Fibroblast of peridontal ligament (primary cell): ENCODE data around the gene SHROOM3.

Experiments used
- DNase-seq: peaks from one replicate; pipeline ENCODE4 v3.0.0-alpha.2; 2010; ENCODE audit errors: extremely low read depth

Gene SHROOM3

DNA sequence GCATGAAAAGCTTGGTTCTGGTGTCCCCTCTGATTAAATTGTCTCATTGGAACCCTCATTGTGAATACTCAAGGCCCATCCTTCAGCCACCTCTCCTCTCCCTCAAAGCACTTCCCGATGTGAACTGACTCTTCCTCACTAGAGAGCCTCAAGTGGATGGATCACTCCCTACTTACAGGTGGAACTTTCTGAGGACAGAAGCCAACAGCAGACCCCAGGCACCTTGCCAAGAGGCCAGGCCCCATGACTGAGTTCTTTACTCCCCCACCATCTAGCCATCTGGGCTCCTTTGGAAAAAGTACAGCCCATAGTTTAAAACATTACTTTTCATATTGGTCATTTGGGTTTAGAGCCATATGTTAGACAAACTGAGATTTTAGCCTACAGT is 224.1 kb downstream of the SHROOM3 start:
- no peak for DNase-seq

DNA sequence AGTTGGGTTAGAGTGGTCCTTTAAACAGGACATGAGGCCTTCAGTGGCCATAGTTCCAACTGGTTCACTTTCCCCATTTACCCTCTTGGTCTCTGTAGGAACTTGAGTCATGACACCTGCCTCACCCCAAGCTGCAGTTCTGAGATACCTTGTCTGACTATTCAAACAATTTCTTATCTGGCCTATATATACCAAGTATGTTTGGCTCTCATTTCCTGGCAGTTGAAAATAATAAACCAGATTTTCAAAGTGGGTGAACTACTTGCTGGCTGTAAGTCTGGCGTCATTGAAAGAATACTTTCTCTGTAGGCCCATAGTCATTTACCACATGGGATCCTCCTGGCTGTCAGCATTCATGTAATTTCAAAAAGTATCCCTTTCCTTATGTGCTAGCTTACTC is 228.8 kb downstream of the SHROOM3 start:
- no peak for DNase-seq

DNA sequence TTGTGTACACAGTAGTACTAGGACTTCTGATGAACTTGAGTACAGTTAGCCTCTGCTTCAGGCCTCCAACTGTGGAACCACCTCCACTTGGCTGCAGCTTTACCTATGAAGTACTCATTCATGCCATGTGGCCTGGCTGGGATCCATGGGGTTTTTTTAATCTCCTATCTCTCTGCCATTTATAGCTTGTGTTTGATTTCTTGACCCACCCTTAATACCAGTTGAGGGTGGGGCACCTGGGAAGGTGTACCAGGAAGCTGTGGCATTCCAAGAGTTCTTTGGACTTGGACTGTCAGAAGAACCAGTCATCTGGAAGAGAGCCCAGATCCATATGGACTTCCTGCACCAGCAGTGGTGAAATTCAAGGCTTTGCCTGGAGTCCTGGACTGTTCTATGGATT is 230.1 kb downstream of the SHROOM3 start:
- DNase-seq, result no peak

DNA sequence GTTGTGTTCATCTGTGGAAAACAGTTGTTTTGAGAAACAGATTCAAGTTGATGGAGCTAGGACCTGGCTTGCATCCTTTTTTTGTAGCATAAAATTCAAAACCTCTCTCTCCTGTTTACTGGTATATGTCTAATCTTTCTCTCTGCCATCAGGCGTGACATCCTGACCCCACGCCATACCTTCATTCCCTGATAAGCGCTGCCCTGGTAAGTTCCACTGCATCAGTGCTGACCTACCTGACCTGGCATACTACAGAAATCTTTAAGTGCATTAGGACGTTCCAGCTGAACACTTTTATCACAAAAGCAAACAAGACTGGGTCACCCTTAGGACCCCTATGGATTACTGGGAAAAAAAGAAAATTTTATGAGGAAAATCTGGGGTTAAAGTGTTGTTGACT is 230.7 kb downstream of the SHROOM3 start:
- no peak for DNase-seq

DNA sequence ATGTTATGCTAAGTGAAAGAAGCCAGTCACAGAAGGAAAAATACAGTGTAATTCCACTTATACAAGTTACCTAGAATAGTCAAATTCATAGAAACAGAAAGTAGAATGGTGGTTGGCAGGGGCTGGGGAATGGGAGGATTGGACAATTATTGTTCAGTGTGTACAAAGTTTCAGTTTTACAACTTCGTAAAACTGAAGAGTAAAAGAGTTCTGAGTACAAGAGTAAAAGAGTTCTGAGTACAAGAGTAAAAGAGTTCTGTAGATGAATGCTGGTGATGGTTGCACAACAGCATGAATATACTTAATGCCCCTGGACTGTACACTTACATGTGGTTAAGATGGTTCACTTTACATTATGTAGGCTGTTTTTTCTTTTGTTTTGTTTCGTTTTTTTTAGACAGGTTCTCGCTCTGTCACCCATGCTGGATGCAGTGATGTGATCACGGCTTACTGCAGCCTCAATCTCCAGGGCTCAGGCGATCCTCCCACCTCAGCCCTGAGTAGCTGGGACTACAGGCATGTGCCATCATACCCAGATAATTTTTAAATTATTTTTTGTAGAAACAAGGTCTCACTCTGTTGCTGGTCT is 232.0 kb downstream of the SHROOM3 start:
- peak; percentile 36 for DNase-seq

DNA sequence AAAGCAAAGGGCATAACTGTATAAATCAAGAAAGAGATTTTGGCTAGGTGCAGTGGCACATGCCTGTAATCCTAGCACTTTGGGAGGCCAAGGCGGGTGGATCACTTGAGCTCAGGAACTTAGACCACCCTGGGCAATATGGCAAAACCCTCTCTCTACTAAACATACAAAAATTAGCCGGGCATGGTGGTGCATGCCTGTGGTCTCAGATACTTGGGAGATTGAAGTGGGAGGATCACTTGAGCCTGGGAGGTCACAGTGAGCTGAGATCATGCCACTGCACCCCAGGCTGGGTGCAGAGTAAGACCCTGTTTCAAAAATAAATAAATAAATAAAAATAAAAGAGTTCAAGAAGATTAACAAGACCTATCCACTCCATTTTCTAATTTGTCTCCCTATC is 235.6 kb downstream of the SHROOM3 start:
- no peak for DNase-seq

DNA sequence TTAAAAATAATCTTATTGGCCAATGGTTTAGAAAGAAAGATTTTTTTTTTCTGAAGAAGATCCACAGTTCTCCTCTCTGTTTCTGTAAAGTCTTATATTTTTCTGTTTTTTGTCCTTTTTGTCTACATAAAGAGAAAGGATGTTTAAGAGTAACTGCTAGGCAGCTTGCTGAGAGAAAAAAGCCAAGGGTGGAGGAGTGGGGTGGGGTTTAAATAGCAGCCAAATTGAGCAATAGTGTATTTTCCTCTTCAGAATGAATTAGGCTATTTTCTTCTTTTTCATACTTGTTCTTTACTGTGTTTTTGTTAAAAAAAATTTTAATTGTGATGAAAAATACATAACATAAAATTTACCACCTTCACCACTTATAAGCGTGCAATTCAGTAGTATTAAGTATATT is 238.3 kb downstream of the SHROOM3 start:
- peak; percentile 60 for DNase-seq

DNA sequence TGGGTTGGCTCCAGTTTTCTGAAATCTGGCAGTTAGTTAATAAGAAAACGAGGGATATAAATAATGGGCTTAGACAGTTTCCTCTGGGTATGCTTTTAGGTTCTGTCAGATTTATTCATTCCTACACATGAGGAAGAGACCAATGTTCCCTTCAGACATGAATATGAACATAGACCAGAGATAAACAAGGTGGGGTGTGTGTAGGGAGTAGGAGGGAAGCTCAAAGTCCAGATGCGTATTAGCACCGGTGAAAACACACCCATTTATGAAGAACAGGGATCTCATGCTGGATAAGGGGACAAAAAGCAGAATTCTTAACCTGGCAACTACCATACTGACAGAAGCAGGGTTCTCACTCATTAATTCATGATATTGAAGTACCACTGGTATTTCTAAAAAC is 240.0 kb downstream of the SHROOM3 start:
- no peak for DNase-seq

DNA sequence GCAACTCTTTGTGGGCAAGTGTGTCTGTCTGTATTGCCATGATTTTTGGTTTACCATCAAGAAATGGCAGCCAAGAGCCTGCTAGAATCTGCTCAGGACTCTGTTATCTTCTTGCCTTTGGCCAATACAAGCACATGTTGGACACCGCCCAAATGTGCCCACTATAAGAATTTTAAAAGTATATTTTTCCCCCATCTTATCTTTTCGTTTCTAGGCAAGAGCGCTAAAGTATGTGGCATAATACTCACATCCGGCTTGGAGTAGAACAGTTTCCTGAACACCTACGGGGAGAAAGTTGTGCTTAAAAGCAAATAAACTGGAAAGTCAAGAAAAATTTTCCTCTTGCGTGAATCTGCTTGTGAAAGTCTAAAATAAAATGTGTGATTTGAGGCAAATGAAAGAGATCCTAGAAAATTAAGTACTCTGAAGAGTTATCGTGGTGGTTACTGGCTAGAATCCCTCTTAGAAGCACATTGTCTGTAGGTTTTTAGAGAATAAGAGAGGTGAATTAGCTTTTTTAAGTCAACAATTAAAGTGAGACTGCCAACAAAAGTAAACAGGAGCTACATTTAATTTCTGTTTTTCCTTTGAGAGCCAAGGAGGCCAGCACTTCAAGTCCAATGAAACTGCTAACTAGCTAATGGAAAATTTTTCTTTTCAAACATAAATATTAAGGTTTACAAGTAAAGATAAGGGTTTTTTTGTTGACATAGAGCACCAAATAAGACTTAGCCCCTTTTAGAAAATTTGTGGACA is 242.7 kb downstream of the SHROOM3 start:
- DNase-seq, result no peak

DNA sequence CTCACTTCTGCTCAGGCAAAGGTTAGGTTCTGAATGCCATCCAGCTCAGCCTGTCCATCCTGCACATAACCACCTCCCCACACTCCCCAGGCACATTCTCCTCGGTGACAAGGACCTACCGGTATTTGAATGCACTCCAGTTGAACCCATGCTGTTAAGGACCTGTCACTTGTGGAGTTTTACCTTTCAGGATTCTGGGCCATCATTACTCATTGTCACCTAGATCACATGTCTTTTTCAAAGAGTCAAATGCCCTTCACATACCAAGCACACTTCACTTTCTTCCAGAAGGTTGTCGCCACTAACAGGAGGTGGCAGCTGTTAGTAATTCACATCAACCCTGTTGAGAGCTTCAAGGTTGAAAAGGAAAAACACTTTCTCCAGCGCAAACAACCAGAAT is 244.7 kb downstream of the SHROOM3 start:
- no peak for DNase-seq

DNA sequence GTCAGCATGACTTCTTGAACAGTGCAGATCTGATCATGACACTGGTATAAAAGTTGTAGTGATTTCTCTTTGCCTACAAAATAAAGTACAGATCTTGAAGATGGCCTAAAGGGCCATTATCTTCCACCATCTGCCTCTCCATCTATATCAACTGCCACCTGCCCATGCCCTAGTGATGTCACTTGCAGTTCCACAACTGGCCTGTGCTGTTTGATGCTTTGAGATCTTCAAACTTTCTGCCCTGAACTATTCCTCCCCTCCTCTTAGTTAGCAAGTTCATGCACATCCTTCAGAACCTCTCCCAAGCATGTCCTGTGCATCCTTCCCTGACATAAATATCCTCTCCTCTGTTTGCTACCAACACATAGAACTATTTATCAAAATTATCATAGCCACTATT is 245.9 kb downstream of the SHROOM3 start:
- no peak for DNase-seq

DNA sequence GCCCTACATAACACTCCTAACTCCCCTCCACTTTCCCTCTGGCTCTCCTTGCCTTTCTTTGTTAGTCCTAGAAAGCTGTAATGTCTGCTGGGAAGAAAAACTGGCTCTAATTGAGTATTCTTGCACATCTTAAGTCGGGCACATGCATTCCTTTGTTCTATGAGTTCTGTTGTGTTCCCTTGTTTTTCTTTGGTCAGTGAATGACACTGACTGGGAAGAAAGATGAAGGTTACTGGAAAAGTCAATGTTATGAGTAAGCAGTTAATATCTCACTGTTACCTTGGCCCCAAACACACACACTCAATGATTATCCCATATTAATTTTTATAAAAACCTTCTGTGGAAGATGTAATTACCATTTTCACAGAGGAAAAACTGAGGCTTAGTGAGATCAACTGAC is 247.0 kb downstream of the SHROOM3 start:
- no peak for DNase-seq

DNA sequence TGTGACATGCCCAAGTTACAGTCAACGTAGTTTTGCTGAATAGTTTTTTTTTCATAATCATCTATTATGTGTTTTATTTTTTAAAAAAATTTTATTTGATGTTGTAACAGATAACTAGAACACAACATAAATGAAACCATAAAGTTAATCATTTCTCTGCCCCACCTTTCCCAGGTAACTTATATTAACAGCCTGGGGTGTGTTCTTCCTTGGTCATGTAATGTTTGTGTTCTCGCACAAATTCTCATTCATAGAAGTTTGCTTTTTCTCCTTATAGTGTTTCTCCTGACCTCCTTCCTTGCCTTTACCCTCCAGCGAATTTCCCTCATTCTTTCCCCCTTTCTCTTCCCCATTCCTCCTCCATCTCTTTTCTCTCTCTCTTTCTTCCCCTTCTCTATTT is 248.1 kb downstream of the SHROOM3 start:
- DNase-seq, result no peak

DNA sequence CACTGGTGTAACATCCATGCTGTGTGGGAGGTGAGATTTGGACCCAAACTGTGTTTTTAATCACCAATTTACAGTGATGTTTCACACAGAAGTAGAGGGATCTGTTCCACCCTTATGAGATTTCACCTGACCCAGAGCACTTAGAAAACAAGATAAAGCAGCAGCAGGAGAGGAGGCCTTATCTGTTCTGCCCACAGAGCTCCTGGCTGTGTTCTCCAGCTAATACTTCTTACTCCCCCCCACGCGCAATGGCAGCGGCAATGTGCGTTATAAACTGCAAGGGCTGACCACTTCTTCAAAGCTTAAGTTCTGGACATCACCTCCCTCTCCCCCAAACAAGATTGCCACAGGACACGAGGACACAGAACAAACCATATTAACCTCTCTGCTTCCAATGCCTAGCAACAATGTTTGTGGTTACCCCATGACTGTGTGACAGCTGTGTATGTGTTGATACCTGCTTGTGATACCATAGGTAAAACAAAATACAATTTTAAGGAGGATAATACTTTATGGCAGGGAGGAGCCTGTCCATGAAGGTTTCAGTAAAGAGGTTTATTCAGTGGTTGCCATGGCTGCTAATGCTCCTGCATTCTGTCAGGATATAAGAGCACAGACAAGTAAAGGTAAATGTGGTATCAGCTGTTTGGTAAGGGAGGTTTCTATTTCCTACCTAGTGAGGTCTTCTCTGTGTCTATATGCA is 252.9 kb downstream of the SHROOM3 start:
- no peak for DNase-seq

DNA sequence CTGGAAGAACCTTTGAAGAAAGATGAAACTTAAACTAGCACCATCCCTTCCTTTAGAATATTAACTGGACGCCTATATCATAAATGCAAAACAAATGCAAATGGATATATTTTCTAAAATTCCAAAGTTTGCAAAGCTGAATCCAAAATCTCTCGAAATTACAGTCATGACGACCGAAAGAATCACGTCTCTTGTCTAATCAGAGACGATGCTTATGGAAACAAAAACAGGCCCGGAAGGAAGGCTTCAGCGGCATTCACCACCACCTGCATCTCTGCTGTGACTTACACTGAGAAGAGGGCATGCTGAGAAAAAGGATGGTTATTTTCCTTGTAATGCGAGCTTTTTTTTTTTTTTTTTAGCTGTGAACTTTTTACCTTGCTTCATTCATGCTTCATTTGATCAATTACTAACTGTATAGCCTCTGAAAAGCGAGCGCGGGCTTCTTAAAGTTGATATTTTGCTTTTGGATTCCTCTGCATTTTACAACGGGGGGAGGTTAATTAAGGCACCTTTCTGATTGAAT is 253.7 kb downstream of the SHROOM3 start:
- no peak for DNase-seq

DNA sequence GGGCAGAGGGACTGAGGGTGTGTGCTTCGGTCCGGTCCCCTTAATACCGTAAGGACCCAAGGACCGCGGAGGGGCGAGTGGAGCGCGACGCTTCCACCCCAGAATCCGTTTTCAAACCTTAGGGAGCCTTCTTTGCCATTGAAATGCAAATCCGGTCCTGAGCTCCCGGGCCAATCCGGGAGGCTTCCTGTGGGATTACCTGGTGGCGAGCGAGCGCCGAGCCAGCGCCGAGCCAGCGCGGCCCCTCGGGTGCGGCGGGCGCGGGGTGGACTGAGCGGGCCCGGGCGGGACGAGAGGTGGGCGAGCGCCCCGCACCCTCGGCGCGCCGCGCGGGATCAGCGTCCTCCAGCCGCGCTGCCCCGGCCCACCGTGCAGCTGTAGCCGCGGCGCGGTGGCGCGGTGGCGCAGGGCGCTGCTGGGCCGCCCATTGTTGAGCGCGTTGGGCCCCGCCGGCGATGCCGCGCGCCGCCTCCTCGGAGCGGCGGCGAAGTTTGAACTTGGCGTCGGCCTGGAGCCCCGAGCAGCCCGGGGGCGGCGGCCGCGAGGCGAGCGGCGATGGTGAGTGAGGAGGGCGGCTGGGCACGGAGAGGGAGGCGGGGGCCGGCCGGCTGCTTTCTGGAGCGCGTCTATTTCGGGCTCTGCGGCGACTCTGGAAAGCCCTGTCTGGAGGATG is 254.3 kb downstream of the SHROOM3 start:
- no peak for DNase-seq

DNA sequence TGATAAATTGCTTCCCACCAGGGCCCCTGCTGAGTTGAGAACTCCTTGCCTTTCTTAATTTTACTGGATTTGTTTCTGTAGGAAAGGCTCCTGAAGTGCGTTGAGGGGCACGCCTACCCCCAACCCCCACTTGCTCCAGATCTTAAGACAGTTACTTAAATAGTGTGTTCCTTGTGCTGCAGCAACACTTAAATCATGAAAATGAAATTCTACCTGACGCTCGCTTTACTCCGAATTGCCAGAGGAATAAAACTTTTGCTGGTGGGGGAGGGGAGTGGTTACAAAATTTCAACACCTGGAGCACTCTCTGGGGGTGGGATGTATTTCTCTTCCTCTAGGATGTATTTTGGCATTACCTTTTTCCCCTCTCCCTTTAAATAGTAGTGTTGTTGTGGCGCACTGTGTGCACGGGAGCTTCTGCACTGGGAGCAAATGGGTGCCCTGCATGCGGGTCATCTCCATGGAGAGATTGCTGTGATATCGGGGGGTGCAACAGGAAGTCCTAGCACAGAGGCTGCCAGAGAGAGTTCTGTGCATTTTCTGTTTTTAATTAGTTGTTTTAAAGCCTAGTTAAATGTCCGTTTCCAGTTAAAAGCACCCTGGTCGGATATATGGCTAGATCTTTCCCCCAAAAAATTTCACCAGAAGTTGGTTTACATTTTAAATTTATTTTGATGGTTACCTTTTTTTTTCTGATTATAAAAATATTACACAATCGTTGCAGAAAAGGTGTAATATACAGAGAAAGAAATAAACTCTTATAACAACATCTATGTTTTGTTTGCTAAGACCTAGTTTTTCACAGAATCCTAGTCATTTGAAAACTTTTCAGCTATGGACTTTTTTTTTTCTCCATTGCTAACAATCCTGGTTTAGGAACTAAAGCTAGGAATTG is 255.2 kb downstream of the SHROOM3 start:
- DNase-seq, result no peak

DNA sequence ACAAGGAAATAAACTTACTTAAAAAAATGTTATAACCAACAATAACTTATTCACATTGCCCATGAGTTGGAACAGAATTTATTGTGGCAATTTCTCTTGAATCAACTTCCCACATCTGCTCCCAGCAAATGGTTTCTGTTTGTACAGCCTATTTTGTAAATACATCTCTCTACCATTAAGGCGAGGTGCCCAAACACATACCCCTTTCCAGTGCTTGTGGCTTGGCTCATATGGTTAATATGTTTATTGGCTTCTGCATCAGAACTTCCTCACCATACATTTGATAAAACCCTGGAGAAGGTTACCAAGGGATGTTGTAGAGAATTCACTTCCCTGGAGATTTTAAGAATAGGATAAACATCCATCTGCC is 255.9 kb downstream of the SHROOM3 start:
- peak; percentile 60 for DNase-seq

DNA sequence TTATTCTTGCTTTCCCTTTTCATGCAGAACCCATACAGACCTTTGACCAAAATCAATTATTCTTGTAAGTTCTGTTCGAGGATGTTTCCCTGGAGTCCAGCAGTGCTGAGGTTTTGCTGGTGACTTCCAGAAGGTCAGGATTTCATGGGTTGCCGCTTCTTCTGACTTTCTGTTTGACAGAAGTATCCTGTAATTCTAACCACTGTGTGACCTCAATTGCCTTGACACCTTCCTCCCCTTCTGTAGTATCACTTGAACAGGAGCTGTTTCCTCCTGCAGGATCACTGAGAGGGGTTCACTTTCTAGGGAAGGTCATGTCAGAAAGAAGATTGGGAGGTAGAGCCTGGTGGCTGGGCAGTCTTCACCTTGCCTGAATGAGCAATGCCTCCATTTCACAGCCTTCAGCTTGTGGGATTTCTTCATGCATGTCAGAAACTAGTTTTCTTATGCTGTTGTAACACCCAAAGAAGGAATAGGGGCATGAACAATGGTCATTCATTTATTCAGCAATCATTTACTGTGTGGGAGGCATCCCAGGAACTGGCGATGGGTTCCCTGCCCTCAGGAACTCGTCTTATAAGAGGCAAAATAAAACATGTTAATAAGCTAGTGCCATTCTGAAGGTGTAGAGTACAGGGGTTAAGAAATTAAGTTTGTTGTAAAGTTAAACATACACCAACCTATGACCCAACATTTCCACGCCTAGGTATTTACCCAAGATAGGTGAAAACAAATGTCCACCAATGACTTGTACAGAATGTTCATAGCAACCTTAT is 257.0 kb downstream of the SHROOM3 start:
- DNase-seq, result no peak

DNA sequence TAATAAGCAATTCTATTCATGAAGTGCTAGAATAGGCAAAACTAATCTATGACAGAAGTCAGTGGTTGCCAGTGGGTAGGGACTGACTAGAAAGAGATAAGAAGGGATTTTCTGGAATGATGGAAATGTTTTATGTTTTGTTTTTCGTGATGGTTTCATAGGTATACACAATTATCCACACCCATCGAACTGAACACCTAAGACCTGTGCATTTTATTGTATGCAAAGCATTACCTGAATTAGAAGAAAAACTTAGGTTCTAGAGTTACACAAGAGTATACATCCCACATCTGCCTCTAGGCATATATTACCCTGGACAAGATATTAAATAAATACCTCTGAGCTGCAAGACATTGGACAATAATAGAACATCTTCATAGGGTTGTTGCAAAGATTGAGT is 257.7 kb downstream of the SHROOM3 start:
- DNase-seq, result no peak

DNA sequence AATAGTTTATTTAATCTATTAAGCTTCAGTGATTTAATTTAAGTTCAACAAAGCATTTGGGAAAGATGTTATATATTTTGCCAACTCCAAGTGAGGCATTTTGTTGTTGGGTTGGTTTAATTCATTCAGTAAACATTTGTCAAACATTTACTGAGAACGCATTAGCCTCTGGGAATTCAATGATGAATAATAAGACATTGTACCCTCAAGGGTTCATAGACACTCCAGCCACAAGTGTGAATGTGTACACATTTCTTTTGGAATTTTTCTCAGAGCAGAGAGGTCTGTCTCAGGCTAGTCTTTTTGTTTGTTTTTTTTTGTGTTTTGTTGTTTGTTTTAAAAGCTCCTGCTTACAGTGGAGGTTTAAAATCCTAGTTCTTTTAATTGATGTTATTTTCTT is 259.0 kb downstream of the SHROOM3 start:
- no peak for DNase-seq
